HFF-Myc (cell line): ENCODE results near the gene FAM3B.

ENCODE experiments used
- DNase-seq: peaks from one replicate; pipeline ENCODE4 v3.0.0-alpha.2; 2011; ENCODE audit warnings: low read depth; ENCODE audit errors: extremely low read depth
- H3K4me3 ChIP-seq: replicated peaks from 2 replicates; pipeline ENCODE4 v1.5.1; 2011; ENCODE audit warnings: low read depth, mild to moderate bottlenecking, control low read depth, low read length
- CTCF ChIP-seq: IDR thresholded peaks from 2 replicates; pipeline ENCODE4 v1.5.1; 2012; ENCODE audit warnings: mild to moderate bottlenecking, low read depth, low read length, control low read depth; ENCODE audit errors: missing control alignments

FAM3B gene

GRCh38 chr21:41316200-41317062, at the start of gene FAM3B:
TSS of gene FAM3B (plus strand) at chr21:41316801. CDS start at chr21:41316880, 79 bp downstream.
- no peak within 1 kb of the TSS for H3K4me3 ChIP-seq
- DNase-seq, result no peak
- no peak for TF ChIP-seq CTCF

- no peak overlapping the region for H3K4me3 ChIP-seq
- no peak for DNase-seq
- TF ChIP-seq CTCF, result no peak
These were observed 49.3 kb upstream of the FAM3B start for GRCh38 chr21:41267346-41267745.

- H3K4me3 ChIP-seq, result no peak overlapping the region
- TF ChIP-seq CTCF, result no peak
- no peak for DNase-seq
These were observed 47.1 kb upstream of the FAM3B start for GRCh38 chr21:41269535-41269934.

GRCh38 chr21:41277196-41277595, 39.4 kb upstream of the FAM3B start:
- DNase-seq, result no peak
- H3K4me3 ChIP-seq, result no peak overlapping the region
- no peak for TF ChIP-seq CTCF

- no peak for DNase-seq
These were observed 38.8 kb upstream of the FAM3B start for GRCh38 chr21:41277846-41278245.

GRCh38 chr21:41280115-41280919, 36.3 kb upstream of the FAM3B start:
- DNase-seq, result peak; percentile 5
- TF ChIP-seq CTCF, result no peak
- H3K4me3 ChIP-seq, result no peak overlapping the region

More at GRCh38 chr21:41277846-41278245, 38.8 kb upstream of the FAM3B start:
- TF ChIP-seq CTCF, result no peak
- no peak overlapping the region for H3K4me3 ChIP-seq
